Neutrophil (primary cell): ENCODE measurements around the gene FAM174C.

Source experiments
- H3K27ac ChIP-seq: fragments of 200-600 bp; sonication (generic); 2 replicates; pipeline ENCODE4 v1.5.1; 2016; ENCODE audit warnings: mild to moderate bottlenecking, moderate library complexity
- H3K27me3 ChIP-seq: fragments of 200-600 bp; sonication (generic); 2 replicates; pipeline ENCODE4 v1.6.0; 2016; ENCODE audit warnings: mild to moderate bottlenecking
- H3K36me3 ChIP-seq: fragments of 200-600 bp; sonication (generic); 2 replicates; pipeline ENCODE4 v1.5.1; 2017
- H3K4me1 ChIP-seq, 2 experiments: fragments of 200-600 bp in 1 of 2; sonication (generic) in 1 of 2; 1 replicate in 1 of 2; 2 replicates in 1 of 2; pipeline versions ENCODE4 v1.5.1 to v1.6.1; 2013 to 2016; ENCODE audit warnings: low read depth in 1 of 2, low read length in 1 of 2, mild to moderate bottlenecking in 1 of 2, moderate library complexity in 1 of 2; ENCODE audit not compliant: control insufficient read depth in 1 of 2, insufficient read depth in 1 of 2
- H3K4me3 ChIP-seq, 2 experiments: fragments of 200-600 bp in 1 of 2; sonication (generic) in 1 of 2; 1 replicate in 1 of 2; 2 replicates in 1 of 2; pipeline ENCODE4 v1.5.1; 2013 to 2016; ENCODE audit warnings: low read depth in 1 of 2, low read length in 1 of 2, mild to moderate bottlenecking in 1 of 2, moderate library complexity in 1 of 2
- H3K9me3 ChIP-seq: fragments of 200-600 bp; sonication (generic); 2 replicates; pipeline ENCODE4 v1.5.1; 2016
- TF ChIP-seq, protein P1 (sequence below): fragments of 200-600 bp; sonication (generic); IDR thresholded peaks from 2 replicates; pipeline ENCODE4 v1.5.1; 2016; ENCODE audit warnings: antibody characterized with exemption

FAM174C gene

DNA sequence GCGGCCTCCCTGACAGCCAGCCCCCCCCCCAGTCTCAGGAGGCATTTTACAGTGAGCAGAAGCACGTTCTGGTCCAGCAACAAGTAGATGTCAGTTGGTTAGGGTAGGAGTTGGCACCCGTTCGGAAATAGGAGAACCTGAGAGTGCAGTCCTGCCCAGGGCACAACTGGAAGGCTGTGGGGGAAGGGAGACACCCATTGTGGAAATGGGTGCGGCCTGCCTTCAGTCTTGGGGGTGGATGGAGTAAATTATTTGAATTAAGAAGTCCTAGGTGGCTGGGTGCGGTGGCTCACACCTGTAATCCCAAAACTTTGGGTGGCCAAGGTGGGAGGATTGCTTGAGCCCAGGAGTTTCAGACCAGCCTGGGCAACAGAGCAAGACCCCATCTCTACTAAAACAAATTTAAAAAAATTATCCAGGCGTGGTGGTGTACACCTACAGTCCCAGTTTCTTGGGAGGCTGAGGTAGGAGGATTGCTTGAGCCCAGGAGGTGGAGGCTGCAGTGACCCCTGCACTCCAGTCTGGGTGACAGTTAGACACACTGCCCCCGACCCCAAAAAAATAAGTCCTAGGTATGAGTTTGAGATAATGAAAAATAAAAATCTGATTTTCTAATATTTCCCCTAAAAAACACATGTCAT is 5.0 kb upstream of the FAM174C start:
- Histone ChIP-seq H3K4me1 (peaks cover 86 to 95% of the 10 kb centered on the region in 2 experiments), H3K9me3 (no peaks in the 10 kb centered on the region), H3K36me3 (peaks cover 45% of the 10 kb centered on the region), H3K27me3 (peaks cover 8% of the 10 kb centered on the region), H3K4me3 (peak overlapping the region; percentile 76 to 80), H3K27ac (peak overlapping the region; percentile 99)
- TF ChIP-seq, protein P1, sequence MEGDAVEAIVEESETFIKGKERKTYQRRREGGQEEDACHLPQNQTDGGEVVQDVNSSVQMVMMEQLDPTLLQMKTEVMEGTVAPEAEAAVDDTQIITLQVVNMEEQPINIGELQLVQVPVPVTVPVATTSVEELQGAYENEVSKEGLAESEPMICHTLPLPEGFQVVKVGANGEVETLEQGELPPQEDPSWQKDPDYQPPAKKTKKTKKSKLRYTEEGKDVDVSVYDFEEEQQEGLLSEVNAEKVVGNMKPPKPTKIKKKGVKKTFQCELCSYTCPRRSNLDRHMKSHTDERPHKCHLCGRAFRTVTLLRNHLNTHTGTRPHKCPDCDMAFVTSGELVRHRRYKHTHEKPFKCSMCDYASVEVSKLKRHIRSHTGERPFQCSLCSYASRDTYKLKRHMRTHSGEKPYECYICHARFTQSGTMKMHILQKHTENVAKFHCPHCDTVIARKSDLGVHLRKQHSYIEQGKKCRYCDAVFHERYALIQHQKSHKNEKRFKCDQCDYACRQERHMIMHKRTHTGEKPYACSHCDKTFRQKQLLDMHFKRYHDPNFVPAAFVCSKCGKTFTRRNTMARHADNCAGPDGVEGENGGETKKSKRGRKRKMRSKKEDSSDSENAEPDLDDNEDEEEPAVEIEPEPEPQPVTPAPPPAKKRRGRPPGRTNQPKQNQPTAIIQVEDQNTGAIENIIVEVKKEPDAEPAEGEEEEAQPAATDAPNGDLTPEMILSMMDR: no peak

DNA sequence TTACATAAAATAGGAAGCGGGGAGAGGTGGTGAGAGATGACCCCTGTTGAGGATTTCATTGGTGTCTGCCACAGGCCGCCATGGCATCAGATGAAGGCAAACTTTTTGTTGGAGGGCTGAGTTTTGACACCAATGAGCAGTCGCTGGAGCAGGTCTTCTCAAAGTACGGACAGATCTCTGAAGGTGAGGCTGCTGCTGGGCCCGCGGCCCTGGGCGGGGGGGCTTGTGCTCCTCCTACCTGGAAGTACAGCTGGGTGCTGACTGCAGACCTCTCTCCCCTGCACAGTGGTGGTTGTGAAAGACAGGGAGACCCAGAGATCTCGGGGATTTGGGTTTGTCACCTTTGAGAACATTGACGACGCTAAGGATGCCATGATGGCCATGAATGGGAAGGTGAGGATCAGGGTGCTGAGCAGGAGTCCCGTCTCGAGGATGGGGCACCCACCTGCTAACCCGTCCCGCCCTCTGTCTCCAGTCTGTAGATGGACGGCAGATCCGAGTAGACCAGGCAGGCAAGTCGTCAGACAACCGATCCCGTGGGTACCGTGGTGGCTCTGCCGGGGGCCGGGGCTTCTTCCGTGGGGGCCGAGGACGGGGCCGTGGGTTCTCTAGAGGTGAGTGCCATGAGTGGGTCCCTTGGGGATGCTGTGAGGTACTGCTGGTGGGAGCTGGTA is 4.3 kb upstream of the FAM174C start:
- H3K36me3 ChIP-seq: peaks cover 45% of the 10 kb centered on the region
- no peaks in the 10 kb centered on the region for H3K9me3 ChIP-seq
- H3K4me1 ChIP-seq: peaks cover 81 to 92% of the 10 kb centered on the region in 2 experiments
- peaks cover 8% of the 10 kb centered on the region for H3K27me3 ChIP-seq
- H3K4me3 ChIP-seq: peak overlapping the region; percentile 76 to 80
- TF ChIP-seq, protein P1: no peak
- peak overlapping the region; percentile 99 for H3K27ac ChIP-seq

DNA sequence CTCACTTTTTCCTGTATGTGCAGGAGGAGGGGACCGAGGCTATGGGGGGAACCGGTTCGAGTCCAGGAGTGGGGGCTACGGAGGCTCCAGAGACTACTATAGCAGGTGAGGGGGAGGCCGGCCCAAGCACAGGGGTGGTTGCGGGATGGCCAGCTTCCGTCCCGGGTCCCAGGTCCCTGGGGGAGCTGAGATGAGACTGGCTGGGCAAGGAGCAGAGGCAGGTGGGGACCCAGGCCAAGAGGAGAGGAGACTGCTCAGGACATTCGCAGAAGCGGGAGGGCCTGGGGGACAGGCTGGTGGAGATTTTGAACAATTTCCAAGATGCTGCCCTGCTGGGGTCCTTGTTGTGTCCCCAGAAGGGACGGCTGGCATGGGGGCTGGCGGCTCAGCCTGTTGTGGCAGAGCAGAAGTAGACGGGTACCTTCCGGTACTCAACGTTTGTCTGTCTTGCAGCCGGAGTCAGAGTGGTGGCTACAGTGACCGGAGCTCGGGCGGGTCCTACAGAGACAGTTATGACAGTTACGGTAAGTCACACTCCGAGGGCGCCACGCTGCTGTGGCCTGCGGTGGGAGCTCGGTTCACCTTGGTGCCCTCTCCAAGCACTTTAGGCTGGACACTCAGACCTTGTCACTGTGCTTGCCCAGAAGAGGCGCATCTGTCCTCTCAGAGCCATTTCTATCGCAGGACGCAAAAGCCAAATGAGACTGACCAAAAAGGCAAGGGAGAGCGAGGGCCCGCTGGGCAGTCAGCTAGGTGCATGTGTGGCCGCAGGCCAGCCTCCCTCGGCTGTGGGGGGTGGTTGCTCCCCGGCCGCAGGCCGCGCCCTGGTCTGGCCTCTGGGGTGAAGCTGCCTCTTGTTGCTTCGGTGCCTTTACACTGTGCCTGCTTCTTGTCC is 3.6 kb upstream of the FAM174C start:
- Histone ChIP-seq H3K4me1 (peaks cover 85 to 92% of the 10 kb centered on the region in 2 experiments), H3K9me3 (no peaks in the 10 kb centered on the region), H3K27ac (peak overlapping the region; percentile 99), H3K36me3 (peaks cover 45% of the 10 kb centered on the region), H3K27me3 (peaks cover 8% of the 10 kb centered on the region), H3K4me3 (peak overlapping the region; percentile 76 to 80)
- TF ChIP-seq, protein P1: no peak

DNA sequence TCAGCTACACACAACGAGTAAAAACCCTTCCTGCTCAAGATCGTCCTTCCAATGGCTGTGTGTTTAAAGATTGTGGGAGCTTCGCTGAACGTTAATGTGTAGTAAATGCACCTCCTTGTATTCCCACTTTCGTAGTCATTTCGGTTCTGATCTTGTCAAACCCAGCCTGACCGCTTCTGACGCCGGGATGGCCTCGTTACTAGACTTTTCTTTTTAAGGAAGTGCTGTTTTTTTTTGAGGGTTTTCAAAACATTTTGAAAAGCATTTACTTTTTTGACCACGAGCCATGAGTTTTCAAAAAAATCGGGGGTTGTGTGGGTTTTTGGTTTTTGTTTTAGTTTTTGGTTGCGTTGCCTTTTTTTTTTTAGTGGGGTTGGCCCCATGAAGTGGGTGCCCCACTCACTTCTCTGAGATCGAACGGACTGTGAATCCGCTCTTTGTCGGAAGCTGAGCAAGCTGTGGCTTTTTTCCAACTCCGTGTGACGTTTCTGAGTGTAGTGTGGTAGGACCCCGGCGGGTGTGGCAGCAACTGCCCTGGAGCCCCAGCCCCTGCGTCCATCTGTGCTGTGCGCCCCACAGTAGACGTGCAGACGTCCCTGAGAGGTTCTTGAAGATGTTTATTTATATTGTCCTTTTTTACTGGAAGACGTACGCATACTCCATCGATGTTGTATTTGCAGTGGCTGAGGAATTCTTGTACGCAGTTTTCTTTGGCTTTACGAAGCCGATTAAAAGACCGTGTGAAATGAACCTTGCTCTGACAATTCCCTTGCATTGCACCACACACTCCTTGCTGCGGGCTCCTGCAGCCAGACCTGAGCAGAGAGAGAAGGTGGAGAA is 2.7 kb upstream of the FAM174C start:
- TF ChIP-seq, protein P1: no peak
- Histone ChIP-seq H3K36me3 (peaks cover 45% of the 10 kb centered on the region), H3K4me1 (peaks cover 81 to 88% of the 10 kb centered on the region in 2 experiments), H3K27ac (peak overlapping the region; percentile 99), H3K4me3 (peak overlapping the region; percentile 76 to 80), H3K9me3 (no peaks in the 10 kb centered on the region), H3K27me3 (peaks cover 2% of the 10 kb centered on the region)
